ENCODE results near the gene WDPCP.
"Not testable (repeated sequence)": the region's sequence is repeated elsewhere in the genome, so short reads cannot be mapped to it uniquely, and the experiment has no call there.

The WDPCP gene

GRCh38 chr2:63613391-63613901 is 25.2 kb upstream of the WDPCP start:
- TF ChIP-seq TOX (CRISPR knock-in tag; IDR thresholded peaks at IDR 0.05; ENCODE audit: borderline replicate concordance) (no peak), ZFP30 (CRISPR knock-in tag; IDR thresholded peaks at IDR 0.05) (no peak), PATZ1 (CRISPR knock-in tag; IDR thresholded peaks at IDR 0.05; ENCODE audit: borderline replicate concordance) (no peak), CSDC2 (CRISPR knock-in tag; IDR thresholded peaks at IDR 0.05) (no peak), PPARA (CRISPR knock-in tag; IDR thresholded peaks at IDR 0.05; ENCODE audit: borderline replicate concordance) (no peak), ZNF70 (CRISPR knock-in tag; IDR thresholded peaks at IDR 0.05) (no peak), ZC3H10 (CRISPR knock-in tag; IDR thresholded peaks at IDR 0.05) (no peak), OSR1 (CRISPR knock-in tag; IDR thresholded peaks at IDR 0.05) (no peak), SNAI2 (CRISPR knock-in tag; IDR thresholded peaks at IDR 0.05) (no peak), ESRRG (CRISPR knock-in tag; IDR thresholded peaks at IDR 0.05) (no peak), ISL1 (CRISPR knock-in tag; IDR thresholded peaks at IDR 0.05) (no peak), ZFP3 (CRISPR knock-in tag; IDR thresholded peaks at IDR 0.05) (no peak), GLIS3 (CRISPR knock-in tag; IDR thresholded peaks at IDR 0.05) (no peak), BACH2 (CRISPR knock-in tag; IDR thresholded peaks at IDR 0.05; ENCODE audit: borderline replicate concordance) (no peak), CREB5 (CRISPR knock-in tag; IDR thresholded peaks at IDR 0.05; ENCODE audit: low read depth) (no peak), RARB (CRISPR knock-in tag; IDR thresholded peaks at IDR 0.05) (no peak), POU6F1 (CRISPR knock-in tag; IDR thresholded peaks at IDR 0.05; ENCODE audit: borderline replicate concordance, low read depth) (no peak)
- TF ChIP-seq, protein P1, sequence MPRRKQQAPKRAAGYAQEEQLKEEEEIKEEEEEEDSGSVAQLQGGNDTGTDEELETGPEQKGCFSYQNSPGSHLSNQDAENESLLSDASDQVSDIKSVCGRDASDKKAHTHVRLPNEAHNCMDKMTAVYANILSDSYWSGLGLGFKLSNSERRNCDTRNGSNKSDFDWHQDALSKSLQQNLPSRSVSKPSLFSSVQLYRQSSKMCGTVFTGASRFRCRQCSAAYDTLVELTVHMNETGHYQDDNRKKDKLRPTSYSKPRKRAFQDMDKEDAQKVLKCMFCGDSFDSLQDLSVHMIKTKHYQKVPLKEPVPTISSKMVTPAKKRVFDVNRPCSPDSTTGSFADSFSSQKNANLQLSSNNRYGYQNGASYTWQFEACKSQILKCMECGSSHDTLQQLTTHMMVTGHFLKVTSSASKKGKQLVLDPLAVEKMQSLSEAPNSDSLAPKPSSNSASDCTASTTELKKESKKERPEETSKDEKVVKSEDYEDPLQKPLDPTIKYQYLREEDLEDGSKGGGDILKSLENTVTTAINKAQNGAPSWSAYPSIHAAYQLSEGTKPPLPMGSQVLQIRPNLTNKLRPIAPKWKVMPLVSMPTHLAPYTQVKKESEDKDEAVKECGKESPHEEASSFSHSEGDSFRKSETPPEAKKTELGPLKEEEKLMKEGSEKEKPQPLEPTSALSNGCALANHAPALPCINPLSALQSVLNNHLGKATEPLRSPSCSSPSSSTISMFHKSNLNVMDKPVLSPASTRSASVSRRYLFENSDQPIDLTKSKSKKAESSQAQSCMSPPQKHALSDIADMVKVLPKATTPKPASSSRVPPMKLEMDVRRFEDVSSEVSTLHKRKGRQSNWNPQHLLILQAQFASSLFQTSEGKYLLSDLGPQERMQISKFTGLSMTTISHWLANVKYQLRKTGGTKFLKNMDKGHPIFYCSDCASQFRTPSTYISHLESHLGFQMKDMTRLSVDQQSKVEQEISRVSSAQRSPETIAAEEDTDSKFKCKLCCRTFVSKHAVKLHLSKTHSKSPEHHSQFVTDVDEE (CRISPR knock-in tag; IDR thresholded peaks at IDR 0.05), result no peak
- TF ChIP-seq, protein P2, sequence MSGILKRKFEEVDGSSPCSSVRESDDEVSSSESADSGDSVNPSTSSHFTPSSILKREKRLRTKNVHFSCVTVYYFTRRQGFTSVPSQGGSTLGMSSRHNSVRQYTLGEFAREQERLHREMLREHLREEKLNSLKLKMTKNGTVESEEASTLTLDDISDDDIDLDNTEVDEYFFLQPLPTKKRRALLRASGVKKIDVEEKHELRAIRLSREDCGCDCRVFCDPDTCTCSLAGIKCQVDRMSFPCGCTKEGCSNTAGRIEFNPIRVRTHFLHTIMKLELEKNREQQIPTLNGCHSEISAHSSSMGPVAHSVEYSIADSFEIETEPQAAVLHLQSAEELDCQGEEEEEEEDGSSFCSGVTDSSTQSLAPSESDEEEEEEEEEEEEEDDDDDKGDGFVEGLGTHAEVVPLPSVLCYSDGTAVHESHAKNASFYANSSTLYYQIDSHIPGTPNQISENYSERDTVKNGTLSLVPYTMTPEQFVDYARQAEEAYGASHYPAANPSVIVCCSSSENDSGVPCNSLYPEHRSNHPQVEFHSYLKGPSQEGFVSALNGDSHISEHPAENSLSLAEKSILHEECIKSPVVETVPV (CRISPR knock-in tag; IDR thresholded peaks at IDR 0.05), result no peak
- no peak for ATAC-seq

- TF ChIP-seq PATZ1 (CRISPR knock-in tag; IDR thresholded peaks at IDR 0.05; ENCODE audit: borderline replicate concordance), result no peak
- TF ChIP-seq ZC3H10 (CRISPR knock-in tag; IDR thresholded peaks at IDR 0.05), result no peak
- TF ChIP-seq ZFP30 (CRISPR knock-in tag; IDR thresholded peaks at IDR 0.05), result no peak
- no peak for TF ChIP-seq ARNTL (CRISPR knock-in tag; IDR thresholded peaks at IDR 0.05; ENCODE audit: borderline replicate concordance, low read depth)
- no peak for TF ChIP-seq ESRRG (CRISPR knock-in tag; IDR thresholded peaks at IDR 0.05)
- no peak for TF ChIP-seq CSDC2 (CRISPR knock-in tag; IDR thresholded peaks at IDR 0.05)
- no peak for TF ChIP-seq ZNF70 (CRISPR knock-in tag; IDR thresholded peaks at IDR 0.05)
- TF ChIP-seq BACH2 (CRISPR knock-in tag; IDR thresholded peaks at IDR 0.05; ENCODE audit: borderline replicate concordance), result no peak
- TF ChIP-seq TCF4 (CRISPR knock-in tag; IDR thresholded peaks at IDR 0.05; ENCODE audit: borderline replicate concordance), result no peak
- TF ChIP-seq ZFP3 (CRISPR knock-in tag; IDR thresholded peaks at IDR 0.05), result no peak
- no peak for TF ChIP-seq ISL1 (CRISPR knock-in tag; IDR thresholded peaks at IDR 0.05)
- TF ChIP-seq ZNF565 (CRISPR knock-in tag; conservative IDR thresholded peaks at IDR 0.05; ENCODE audit: low read depth), result no peak
- TF ChIP-seq, protein P2 (CRISPR knock-in tag; IDR thresholded peaks at IDR 0.05), result no peak
- no peak for TF ChIP-seq TOX (CRISPR knock-in tag; IDR thresholded peaks at IDR 0.05; ENCODE audit: borderline replicate concordance)
- ATAC-seq, result no peak
Observed at GRCh38 chr2:63610525-63610924, 22.2 kb upstream of the WDPCP start.

DNA sequence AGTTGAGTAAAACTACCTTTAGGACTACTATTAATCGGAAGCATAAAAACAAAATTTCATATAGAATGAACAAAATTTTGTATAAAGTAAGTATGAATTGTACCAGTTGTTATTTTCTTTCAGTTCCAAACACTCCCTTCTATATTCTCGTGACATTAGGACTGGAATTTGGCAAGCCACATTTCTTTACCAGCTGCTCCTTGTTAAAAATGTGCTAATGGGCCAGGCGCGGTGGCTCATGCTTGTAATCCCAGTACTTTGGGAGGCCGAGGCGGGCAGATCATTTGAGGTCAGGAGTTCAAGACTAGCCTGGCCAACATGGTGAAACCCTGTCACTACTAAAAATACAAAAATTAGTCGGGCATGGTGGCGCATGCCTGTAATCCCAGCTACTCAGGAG is 20.6 kb upstream of the WDPCP start:
- not testable (repeated sequence) for ATAC-seq
